Measurements from ENCODE around the gene PITPNM3. TPM values are rescaled to one million over a fixed set of nuclear protein-coding genes. Genes with fewer than 3 reads are reported as not detected.

Gene PITPNM3
- total RNA-seq, 1 donor from 2014 or later: 2.2 TPM

DNA sequence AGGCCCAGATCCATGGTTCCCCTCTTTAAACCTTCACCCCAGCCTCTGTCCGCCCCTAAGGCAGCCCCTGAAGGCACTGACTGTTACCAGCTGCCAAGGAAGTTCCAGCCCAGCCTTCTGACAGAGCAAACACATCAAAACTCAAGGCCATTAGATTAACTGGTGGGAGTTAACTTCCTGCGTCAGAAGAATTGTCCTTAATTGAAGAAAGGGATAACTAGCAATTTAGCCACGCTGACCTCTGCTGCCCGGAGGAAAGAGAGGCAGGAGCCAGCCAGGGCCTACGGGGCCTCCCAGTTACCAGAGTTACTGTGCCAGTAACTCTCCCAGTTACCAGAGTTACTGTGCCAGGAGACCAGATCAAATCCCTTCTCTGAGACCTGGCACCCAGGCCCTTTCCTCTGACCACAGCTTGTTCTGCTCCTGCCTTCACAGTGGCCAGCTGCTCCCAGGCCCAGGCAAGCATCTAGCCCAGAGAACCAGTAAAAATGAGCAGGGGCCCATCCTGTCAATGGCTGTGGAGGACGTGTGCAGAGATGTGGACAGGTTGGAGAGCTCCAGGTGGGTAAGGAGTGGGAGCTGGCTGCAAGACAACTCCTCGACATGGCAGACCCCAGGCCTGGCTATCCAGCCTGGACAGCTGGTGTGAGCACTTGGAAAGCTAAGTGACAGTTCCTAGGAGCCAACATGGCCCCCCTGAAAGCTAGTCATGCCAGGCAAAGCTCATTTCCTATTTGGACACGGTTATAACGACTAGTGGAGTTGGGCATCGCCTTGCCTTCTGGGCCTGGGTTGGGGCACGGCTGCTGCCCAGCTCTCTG, 2.8 kb upstream of the PITPNM3 start:
- DNase-seq (ENCODE audit: low read depth): no peak
- Histone ChIP-seq H3K27me3 (ENCODE audit: control insufficient read depth, insufficient read depth, low read length) (peaks cover 3% of the 10 kb centered on the region), H3K4me3 (ENCODE audit: low read depth, low read length) (no peak overlapping the region), H3K36me3 (ENCODE audit: control insufficient read depth, insufficient read depth, low read length) (no peaks in the 10 kb centered on the region)
- TF ChIP-seq, protein P1, sequence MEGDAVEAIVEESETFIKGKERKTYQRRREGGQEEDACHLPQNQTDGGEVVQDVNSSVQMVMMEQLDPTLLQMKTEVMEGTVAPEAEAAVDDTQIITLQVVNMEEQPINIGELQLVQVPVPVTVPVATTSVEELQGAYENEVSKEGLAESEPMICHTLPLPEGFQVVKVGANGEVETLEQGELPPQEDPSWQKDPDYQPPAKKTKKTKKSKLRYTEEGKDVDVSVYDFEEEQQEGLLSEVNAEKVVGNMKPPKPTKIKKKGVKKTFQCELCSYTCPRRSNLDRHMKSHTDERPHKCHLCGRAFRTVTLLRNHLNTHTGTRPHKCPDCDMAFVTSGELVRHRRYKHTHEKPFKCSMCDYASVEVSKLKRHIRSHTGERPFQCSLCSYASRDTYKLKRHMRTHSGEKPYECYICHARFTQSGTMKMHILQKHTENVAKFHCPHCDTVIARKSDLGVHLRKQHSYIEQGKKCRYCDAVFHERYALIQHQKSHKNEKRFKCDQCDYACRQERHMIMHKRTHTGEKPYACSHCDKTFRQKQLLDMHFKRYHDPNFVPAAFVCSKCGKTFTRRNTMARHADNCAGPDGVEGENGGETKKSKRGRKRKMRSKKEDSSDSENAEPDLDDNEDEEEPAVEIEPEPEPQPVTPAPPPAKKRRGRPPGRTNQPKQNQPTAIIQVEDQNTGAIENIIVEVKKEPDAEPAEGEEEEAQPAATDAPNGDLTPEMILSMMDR (IDR thresholded peaks at IDR 0.05; ENCODE audit: insufficient read depth, low read length, poor library complexity, severe bottlenecking): peak; percentile 2

GRCh38 chr17:6558276-6558675, 1.9 kb upstream of the PITPNM3 start:
- Histone ChIP-seq H3K4me3 (ENCODE audit: low read depth, low read length) (no peak overlapping the region), H3K36me3 (ENCODE audit: control insufficient read depth, insufficient read depth, low read length) (no peaks in the 10 kb centered on the region), H3K27me3 (ENCODE audit: control insufficient read depth, insufficient read depth, low read length) (peaks cover 3% of the 10 kb centered on the region)
- DNase-seq (ENCODE audit: low read depth): no peak
- TF ChIP-seq, protein P1 (IDR thresholded peaks at IDR 0.05; ENCODE audit: insufficient read depth, low read length, poor library complexity, severe bottlenecking): no peak

GRCh38 chr17:6557040-6557438, 684 bp upstream of the PITPNM3 start:
- TF ChIP-seq, protein P1 (IDR thresholded peaks at IDR 0.05; ENCODE audit: insufficient read depth, low read length, poor library complexity, severe bottlenecking): no peak
- DNase-seq (ENCODE audit: low read depth): no peak
- Histone ChIP-seq H3K27me3 (ENCODE audit: control insufficient read depth, insufficient read depth, low read length) (peaks cover 3% of the 10 kb centered on the region), H3K36me3 (ENCODE audit: control insufficient read depth, insufficient read depth, low read length) (no peaks in the 10 kb centered on the region), H3K4me3 (ENCODE audit: low read depth, low read length) (no peak overlapping the region)

- Histone ChIP-seq H3K27me3 (ENCODE audit: control insufficient read depth, insufficient read depth, low read length) (peaks cover 3% of the 10 kb centered on the region), H3K4me3 (ENCODE audit: low read depth, low read length) (peak overlapping the region; percentile 45), H3K36me3 (ENCODE audit: control insufficient read depth, insufficient read depth, low read length) (no peaks in the 10 kb centered on the region)
- TF ChIP-seq, protein P1 (IDR thresholded peaks at IDR 0.05; ENCODE audit: insufficient read depth, low read length, poor library complexity, severe bottlenecking): peak; percentile 14
- peak; percentile 19 for DNase-seq (ENCODE audit: low read depth)
Observed at GRCh38 chr17:6555331-6556120, 829 bp downstream of the PITPNM3 start.

GRCh38 chr17:6554871-6555330, 1.5 kb downstream of the PITPNM3 start:
- DNase-seq (ENCODE audit: low read depth): no peak
- H3K4me3 ChIP-seq (ENCODE audit: low read depth, low read length): peak overlapping the region; percentile 45
- TF ChIP-seq, protein P1 (IDR thresholded peaks at IDR 0.05; ENCODE audit: insufficient read depth, low read length, poor library complexity, severe bottlenecking): no peak
- H3K27me3 ChIP-seq (ENCODE audit: control insufficient read depth, insufficient read depth, low read length): peaks cover 3% of the 10 kb centered on the region
- no peaks in the 10 kb centered on the region for H3K36me3 ChIP-seq (ENCODE audit: control insufficient read depth, insufficient read depth, low read length)
